Amniotic stem cell (primary cell): ENCODE results near the gene KLF4.
"Not testable (repeated sequence)": the region's sequence is repeated elsewhere in the genome, so short reads cannot be mapped to it uniquely, and the experiment has no call there.

Source experiments
- DNase-seq: peaks from one replicate; lab custom pipeline; 2025; lab: John Stamatoyannopoulos, UW

The KLF4 gene

GRCh38 chr9:107489687-107490605 lies at the start of gene KLF4:
KLF4 (minus strand) TSS chr9:107489769; CDS start chr9:107489172, 597 bp downstream.
- DNase-seq: peak; percentile 89

- DNase-seq: no peak
These were observed 46.9 kb upstream of the KLF4 start for GRCh38 chr9:107536462-107536861.

GRCh38 chr9:107534510-107535078 lies 45.0 kb upstream of the KLF4 start:
- no peak for DNase-seq

GRCh38 chr9:107530679-107531078 lies 41.1 kb upstream of the KLF4 start:
- DNase-seq: no peak

- no peak for DNase-seq
These were observed 39.1 kb upstream of the KLF4 start for GRCh38 chr9:107528686-107529085.

- no peak for DNase-seq
These were observed 34.0 kb upstream of the KLF4 start for GRCh38 chr9:107523539-107523938.

- DNase-seq: no peak
These were observed 30.6 kb upstream of the KLF4 start for GRCh38 chr9:107520186-107520585.

GRCh38 chr9:107518037-107518807 lies 28.7 kb upstream of the KLF4 start:
- no peak for DNase-seq

- no peak for DNase-seq
These were observed 24.0 kb upstream of the KLF4 start for GRCh38 chr9:107513464-107514100.

- DNase-seq: peak; percentile 93
These were observed 15.3 kb upstream of the KLF4 start for GRCh38 chr9:107504585-107505455.

- DNase-seq: no peak
These were observed 12.9 kb upstream of the KLF4 start for GRCh38 chr9:107502464-107502863.

- not testable (repeated sequence) for DNase-seq
These were observed 11.0 kb upstream of the KLF4 start for GRCh38 chr9:107500421-107501200.

GRCh38 chr9:107496976-107497375 lies 7.4 kb upstream of the KLF4 start:
- DNase-seq: no peak

GRCh38 chr9:107492381-107492970 lies 2.9 kb upstream of the KLF4 start:
- no peak for DNase-seq

GRCh38 chr9:107491081-107492053 lies 1.8 kb upstream of the KLF4 start:
- no peak for DNase-seq

GRCh38 chr9:107490606-107490970 lies 1.0 kb upstream of the KLF4 start:
- not testable (repeated sequence) for DNase-seq

GRCh38 chr9:107489144-107489673 lies 360 bp downstream of the KLF4 start:
- DNase-seq: no peak

GRCh38 chr9:107488375-107489143 lies 1.0 kb downstream of the KLF4 start:
- DNase-seq: peak; percentile 28
